ENCODE measurements around the gene SHROOM3. TPM values are rescaled to one million over a fixed set of nuclear protein-coding genes. Genes with fewer than 3 reads are reported as not detected.

SHROOM3 gene
- total and polyA plus RNA-seq, 8 donors = 13.5 to 96.9 (median 16.9) TPM

- Histone ChIP-seq H3K9me3 (no peaks in the 10 kb centered on the region), H3K27ac (no peak overlapping the region), H3K36me3 (no peaks in the 10 kb centered on the region), H3K4me3 (no peak overlapping the region), H3K4me1 (no peaks in the 10 kb centered on the region), H3K27me3 (no peaks in the 10 kb centered on the region)
- no peak for ATAC-seq
- DNase-seq = no peak
- TF ChIP-seq CTCF (IDR thresholded peaks at IDR 0.05) = no peak
- intact Hi-C loops (cut with DNase I) = no loop called here
Measured at GRCh38 chr4:76780781-76781697, 346.0 kb downstream of the SHROOM3 start.

DNA sequence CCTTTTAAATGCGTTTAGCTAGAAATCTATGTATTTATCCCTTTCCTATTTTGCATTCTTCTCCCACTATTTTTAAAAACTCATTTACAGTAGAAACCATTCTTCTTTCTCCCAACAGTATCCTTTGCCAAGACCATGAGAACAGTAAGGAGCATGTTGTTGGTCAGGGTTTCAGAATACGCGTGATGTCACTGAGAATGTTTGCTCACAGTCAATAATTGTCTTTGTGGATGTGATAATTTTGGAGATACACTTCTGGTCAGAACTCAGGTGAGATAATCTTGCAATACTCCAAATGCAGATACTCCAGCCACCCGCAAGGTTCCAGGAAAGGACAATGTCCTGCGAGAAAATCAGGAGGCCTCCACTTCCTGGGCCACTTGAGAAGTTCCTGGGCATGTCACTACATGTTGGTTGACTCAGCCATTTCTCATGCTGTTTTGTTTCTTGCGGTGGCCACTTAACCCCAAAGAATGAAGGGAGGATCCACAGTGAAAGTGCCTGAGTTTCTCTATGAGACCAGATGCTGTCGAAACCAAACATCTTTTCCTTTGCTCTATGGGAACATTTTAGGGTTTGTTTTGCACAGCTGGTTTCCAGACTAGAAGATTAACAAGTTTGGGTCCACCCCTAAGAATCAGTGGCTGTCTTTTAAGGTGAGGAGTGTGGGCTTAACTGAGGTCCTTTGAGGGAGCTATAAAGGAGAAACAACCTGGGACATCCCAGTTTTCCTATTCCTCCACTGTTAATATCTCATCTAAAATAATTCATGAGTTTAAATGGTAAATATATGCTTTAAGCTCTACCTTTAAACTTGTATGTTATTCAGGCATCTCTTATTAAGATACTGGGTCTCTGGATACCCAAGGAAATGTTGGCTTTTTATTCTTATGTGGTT, 346.9 kb downstream of the SHROOM3 start:
- peak; percentile 73 for ATAC-seq
- TF ChIP-seq CTCF (IDR thresholded peaks at IDR 0.05) = no peak
- no peaks in the 10 kb centered on the region for H3K9me3 ChIP-seq
- no peaks in the 10 kb centered on the region for H3K27me3 ChIP-seq
- no peaks in the 10 kb centered on the region for H3K4me1 ChIP-seq
- intact Hi-C loops (cut with DNase I) = no loop called here
- H3K4me3 ChIP-seq = no peak overlapping the region
- no peak overlapping the region for H3K27ac ChIP-seq
- no peak for DNase-seq
- H3K36me3 ChIP-seq = no peaks in the 10 kb centered on the region

DNA sequence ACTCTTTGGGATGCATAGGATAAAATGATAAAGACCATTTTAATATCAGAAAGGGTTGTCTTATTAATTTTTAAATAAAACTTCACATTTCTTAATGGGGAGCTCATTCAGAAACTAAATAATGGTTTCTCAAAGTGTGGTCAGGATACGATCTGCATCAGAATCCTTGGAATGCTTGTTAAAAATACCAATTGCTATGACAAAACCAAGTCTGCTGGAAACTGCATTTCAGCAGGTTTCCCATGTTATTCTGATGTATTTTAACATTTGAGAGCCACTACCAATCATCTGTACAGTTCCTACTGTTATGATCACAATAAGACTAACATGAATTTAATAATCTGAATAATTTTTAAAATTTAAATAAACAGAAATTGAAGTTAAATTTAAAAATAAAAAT, 347.8 kb downstream of the SHROOM3 start:
- intact Hi-C loops (cut with DNase I) = no loop called here

GRCh38 chr4:76783836-76784235, 348.8 kb downstream of the SHROOM3 start:
- intact Hi-C loops (cut with DNase I) = no loop called here
- Histone ChIP-seq H3K27me3 (no peaks in the 10 kb centered on the region), H3K4me1 (no peaks in the 10 kb centered on the region), H3K27ac (no peak overlapping the region), H3K36me3 (no peaks in the 10 kb centered on the region), H3K4me3 (no peak overlapping the region), H3K9me3 (no peaks in the 10 kb centered on the region)
- DNase-seq (no peak), ATAC-seq (no peak)
- no peak for TF ChIP-seq CTCF (IDR thresholded peaks at IDR 0.05)

More for the DNA sequence above, 347.8 kb downstream of the SHROOM3 start:
- DNase-seq (no peak), ATAC-seq (no peak)
- TF ChIP-seq CTCF (IDR thresholded peaks at IDR 0.05) = no peak
- peak overlapping the region in 1 of 2 donors; percentile 10 for H3K27ac ChIP-seq
- no peaks in the 10 kb centered on the region for H3K4me1 ChIP-seq
- no peaks in the 10 kb centered on the region for H3K9me3 ChIP-seq
- no peak overlapping the region for H3K4me3 ChIP-seq
- H3K36me3 ChIP-seq = no peaks in the 10 kb centered on the region
- no peaks in the 10 kb centered on the region for H3K27me3 ChIP-seq

GRCh38 chr4:76784237-76784636, 349.2 kb downstream of the SHROOM3 start:
- no peak for ATAC-seq
- TF ChIP-seq CTCF (IDR thresholded peaks at IDR 0.05) = no peak
- no peaks in the 10 kb centered on the region for H3K9me3 ChIP-seq
- intact Hi-C loops (cut with DNase I) = no loop called here
- no peak overlapping the region for H3K27ac ChIP-seq
- no peak overlapping the region for H3K4me3 ChIP-seq
- H3K36me3 ChIP-seq = no peaks in the 10 kb centered on the region
- H3K4me1 ChIP-seq = no peaks in the 10 kb centered on the region
- no peak for DNase-seq
- no peaks in the 10 kb centered on the region for H3K27me3 ChIP-seq

Data from left lung (tissue), 10 donors.